T-cell (primary cell): ENCODE results near the gene MYO10. TPM values are rescaled to one million over a fixed set of nuclear protein-coding genes. Genes with fewer than 3 reads are reported as not detected.

Source experiments
- ATAC-seq, 4 experiments: fragments of 200-7000 bp in 3 of 4; fragments of 150-1000 bp in 1 of 4; cut with Tn5 transposase; replicated peaks in 1 of 4; 1 replicate in 3 of 4; 2 replicates in 1 of 4; pipeline ENCODE4 v1.10.0; 2021; ENCODE audit warnings: moderate library complexity in 3 of 4, mild to moderate bottlenecking in 2 of 4, moderate number of reproducible peaks in 1 of 4
- CTCF ChIA-PET, 2 donors: fragments of 300-600 bp; sonication (Branson Sonifier 250); formaldehyde crosslinking; loops; one replicate each; lab custom pipeline; 2022; ENCODE audit warnings: antibody characterized with exemption in 2 of 2; lab: Charles Lee
- POLR2A ChIA-PET, 2 donors: fragments of 300-600 bp; sonication (Branson Sonifier 250); formaldehyde crosslinking; loops; one replicate each; lab custom pipeline; 2022; ENCODE audit warnings: antibody characterized with exemption in 2 of 2; lab: Charles Lee
- DNase-seq, 35 experiments: peaks; one replicate each; pipeline versions ENCODE4 v3.0.0 to v3.0.0-alpha.2; 2013 to 2023
- H3K27ac ChIP-seq: one replicate; pipeline ENCODE4 v1.5.1; 2013; ENCODE audit warnings: low read length
- H3K27me3 ChIP-seq, 2 experiments: replicated peaks in 1 of 2; 1 replicate in 1 of 2; 2 replicates in 1 of 2; pipeline versions ENCODE4 v1.6.1 to v1.7.0; 2013; ENCODE audit warnings: low read length in 1 of 2, mixed read lengths in 1 of 2; ENCODE audit not compliant: control insufficient read depth in 2 of 2, insufficient read depth in 2 of 2; ENCODE audit errors: extremely low read depth in 1 of 2
- H3K36me3 ChIP-seq, 2 donors: 1 replicate in 1 of 2; 2 replicates in 1 of 2; pipeline versions ENCODE4 v1.6.1 to v1.7.0; 2013; ENCODE audit warnings: low read length in 1 of 2; ENCODE audit not compliant: control insufficient read depth in 2 of 2, insufficient read depth in 1 of 2; ENCODE audit errors: extremely low read depth in 1 of 2
- H3K4me1 ChIP-seq, 2 experiments: 1 replicate in 1 of 2; 2 replicates in 1 of 2; pipeline versions ENCODE4 v1.6.1 to v1.7.0; 2013; ENCODE audit warnings: low read length in 2 of 2, mixed read lengths in 1 of 2; ENCODE audit not compliant: insufficient read depth in 2 of 2, control insufficient read depth in 1 of 2; ENCODE audit errors: extremely low read depth in 1 of 2
- H3K4me3 ChIP-seq, 2 donors: 1 replicate in 1 of 2; 2 replicates in 1 of 2; pipeline versions ENCODE4 v1.5.1 to v1.7.0; 2013; ENCODE audit warnings: mild to moderate bottlenecking in 2 of 2, low read length in 1 of 2, moderate library complexity in 1 of 2; ENCODE audit not compliant: control insufficient read depth in 1 of 2; ENCODE audit errors: extremely low read depth in 1 of 2
- H3K9me3 ChIP-seq: 2 replicates; pipeline ENCODE4 v1.7.0; 2013
- H3K27ac Mint-ChIP-seq, 2 donors: one replicate each; pipeline ENCODE4 v1.8.0; 2020 to 2021; ENCODE audit warnings: mild to moderate bottlenecking in 2 of 2, mixed read lengths in 2 of 2
- H3K27me3 Mint-ChIP-seq, 2 donors: one replicate each; pipeline ENCODE4 v1.8.0; 2021 to 2022; ENCODE audit warnings: mixed read lengths in 2 of 2
- H3K36me3 Mint-ChIP-seq: one replicate; pipeline ENCODE4 v1.8.0; 2021; ENCODE audit warnings: mixed read lengths
- H3K4me1 Mint-ChIP-seq, 3 donors: one replicate each; pipeline ENCODE4 v1.8.0; 2020 to 2022; ENCODE audit warnings: mixed read lengths in 3 of 3, mild to moderate bottlenecking in 1 of 3
- H3K4me3 Mint-ChIP-seq, 3 donors: one replicate each; pipeline ENCODE4 v1.8.0; 2020 to 2022; ENCODE audit warnings: mild to moderate bottlenecking in 3 of 3, mixed read lengths in 3 of 3, moderate library complexity in 3 of 3
- H3K9me3 Mint-ChIP-seq, 3 donors: one replicate each; pipeline ENCODE4 v1.8.0; 2020 to 2022; ENCODE audit warnings: mixed read lengths in 3 of 3
- WGBS: methylation state at CpG from one replicate; pipeline ENCODE4 v1.1.5; 2013; ENCODE audit warnings: missing lambda C conversion rate; ENCODE audit not compliant: insufficient coverage; 5-methylcytosine and 5-hydroxymethylcytosine counted together
- total RNA-seq, 35 experiments: library from RNA in 6 of 35; stranded (reverse) in 6 of 35; fragments of 120-200 nt in 1 of 35; gene quantifications; one replicate each; pipeline versions ENCODE4 v1.2.1 to v1.2.4 and lab custom pipeline; 2013 to 2026

Gene MYO10
- total RNA-seq, 5 donors from 2014 or later (not counting 1 experiment from before 2014, with no cell fraction given), result 0.20 to 0.47 (median 0.23) TPM; not detected in 2

DNA sequence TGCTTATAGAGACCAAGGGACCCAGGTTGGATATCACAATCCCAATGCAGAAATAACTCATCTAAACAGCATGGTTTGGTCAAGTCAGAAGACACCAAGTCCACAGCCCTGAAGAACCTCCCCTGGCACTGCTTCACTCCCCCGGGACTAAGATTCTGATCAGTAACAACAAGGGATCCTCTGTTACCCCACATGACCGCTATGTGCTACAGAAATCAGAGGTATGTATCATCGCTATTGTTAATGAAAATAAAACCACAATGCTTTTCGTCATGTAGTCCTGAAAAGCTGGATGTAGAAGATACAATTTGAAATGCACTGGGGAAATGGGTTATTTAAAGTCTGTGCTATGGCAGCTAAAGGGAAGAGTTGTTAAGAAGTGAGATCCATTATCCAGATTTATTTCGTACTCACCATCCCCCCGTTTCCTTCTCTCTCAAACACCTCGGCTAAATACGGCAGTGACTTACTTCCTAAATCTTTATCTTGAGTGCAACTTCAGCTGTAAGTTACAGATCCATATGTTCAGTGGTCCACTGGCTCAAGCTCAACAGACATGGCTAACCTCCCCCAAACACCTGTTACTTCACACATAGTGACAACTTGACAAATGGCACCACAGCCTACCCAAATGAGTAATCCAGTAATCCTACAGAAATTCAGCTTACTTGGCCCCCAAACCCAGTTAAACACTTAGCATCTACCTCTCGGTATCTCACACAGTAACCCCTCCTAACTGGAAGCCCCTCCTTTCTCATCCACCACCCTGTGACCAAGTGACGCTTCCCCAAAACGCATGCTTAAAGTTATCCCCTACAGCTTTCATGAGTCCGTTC lies 129.2 kb downstream of the MYO10 start:
- H3K27ac Mint-ChIP-seq, result no peak overlapping the region
- ChIA-PET POLR2A (no interaction called here), CTCF (no interaction called here)
- H3K9me3 Mint-ChIP-seq, result no peaks in the 10 kb centered on the region
- Histone ChIP-seq H3K4me1 (no peaks in the 10 kb centered on the region), H3K36me3 (no peaks in the 10 kb centered on the region), H3K4me3 (no peak overlapping the region), H3K27ac (no peak overlapping the region), H3K27me3 (no peaks in the 10 kb centered on the region), H3K9me3 (no peaks in the 10 kb centered on the region)
- no peak overlapping the region for H3K4me3 Mint-ChIP-seq
- WGBS, result 20% methylated on average over 7 of the region's 12 CpGs
- no peaks in the 10 kb centered on the region for H3K36me3 Mint-ChIP-seq
- no peak for DNase-seq
- peaks cover 2% of the 10 kb centered on the region in 2 donors for H3K27me3 Mint-ChIP-seq
- peaks cover 0 to 6% (median 2%) of the 10 kb centered on the region in 3 donors for H3K4me1 Mint-ChIP-seq
- ATAC-seq, result no peak

DNA sequence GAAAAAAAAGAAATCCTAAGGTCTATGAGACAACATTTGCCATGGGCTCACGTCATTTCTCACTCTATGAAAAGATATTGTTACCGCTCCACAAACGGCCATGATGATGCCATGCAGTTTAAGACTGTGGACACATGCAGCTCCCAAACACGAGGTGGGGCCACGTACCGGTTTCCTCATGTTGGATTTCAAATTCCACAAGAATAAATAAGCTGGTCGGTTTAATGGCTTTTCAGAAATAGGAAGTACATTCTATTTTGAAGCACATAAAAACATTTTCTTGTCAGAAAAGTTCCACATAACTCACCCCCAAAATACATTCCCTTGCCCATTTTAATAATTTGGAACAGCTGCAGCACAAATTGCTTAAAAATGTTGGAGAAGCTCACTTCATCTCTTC lies 130.6 kb downstream of the MYO10 start:
- H3K36me3 Mint-ChIP-seq, result no peaks in the 10 kb centered on the region
- H3K27me3 Mint-ChIP-seq, result peaks cover 2 to 4% of the 10 kb centered on the region in 2 donors
- DNase-seq, result no peak
- no peak overlapping the region for H3K4me3 Mint-ChIP-seq
- ChIA-PET POLR2A (interaction anchor here (0.6 to 0.7 kb wide), 2 partner anchors 19 to 1699 kb away, joined by 3 read pairs; no protein-coding TSS in a partner anchor), CTCF (interaction anchor here in 1 of 2 donors (0.7 kb wide), 1 partner anchor 40 kb away, joined by 6 read pairs; no protein-coding TSS in a partner anchor)
- Histone ChIP-seq H3K36me3 (no peaks in the 10 kb centered on the region), H3K4me1 (no peaks in the 10 kb centered on the region), H3K27ac (no peak overlapping the region), H3K9me3 (no peaks in the 10 kb centered on the region), H3K27me3 (no peaks in the 10 kb centered on the region), H3K4me3 (no peak overlapping the region)
- no peak overlapping the region for H3K27ac Mint-ChIP-seq
- H3K9me3 Mint-ChIP-seq, result no peaks in the 10 kb centered on the region
- ATAC-seq, result no peak
- 88% methylated on average over 3 of the region's 7 CpGs for WGBS
- H3K4me1 Mint-ChIP-seq, result peaks cover 0 to 6% (median 2%) of the 10 kb centered on the region in 3 donors

DNA sequence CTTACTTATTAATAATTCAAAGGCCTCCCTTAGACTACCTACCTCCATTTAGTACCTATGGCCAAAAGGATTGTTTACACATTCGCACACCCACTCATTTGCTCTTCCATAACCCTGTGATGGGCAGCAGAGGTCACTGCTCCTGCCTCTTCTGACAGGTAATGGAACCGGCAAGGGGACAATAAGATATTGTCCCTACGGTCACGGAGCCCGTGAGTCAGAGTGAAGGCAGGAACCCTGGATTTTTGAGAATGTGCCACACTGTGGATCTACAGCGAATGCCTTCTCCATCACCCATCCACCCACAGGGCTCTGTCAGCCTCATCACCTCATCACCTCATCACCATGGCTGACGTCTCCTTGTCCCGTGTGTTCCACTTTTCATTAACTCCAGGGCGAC lies 132.3 kb downstream of the MYO10 start:
- H3K27ac ChIP-seq, result no peak overlapping the region
- H3K9me3 Mint-ChIP-seq, result no peaks in the 10 kb centered on the region
- no peaks in the 10 kb centered on the region for H3K36me3 Mint-ChIP-seq
- H3K27me3 Mint-ChIP-seq, result peaks cover 4 to 6% of the 10 kb centered on the region in 2 donors
- H3K27me3 ChIP-seq, result no peaks in the 10 kb centered on the region
- H3K4me3 Mint-ChIP-seq, result no peak overlapping the region
- ChIA-PET CTCF (no interaction called here), POLR2A (no interaction called here)
- H3K27ac Mint-ChIP-seq, result no peak overlapping the region
- H3K4me1 ChIP-seq, result no peaks in the 10 kb centered on the region
- 93% methylated on average over 7 of the region's 9 CpGs for WGBS
- H3K4me1 Mint-ChIP-seq, result peaks cover 0 to 6% (median 2%) of the 10 kb centered on the region in 3 donors
- no peaks in the 10 kb centered on the region for H3K9me3 ChIP-seq
- H3K36me3 ChIP-seq, result no peaks in the 10 kb centered on the region
- no peak for DNase-seq
- no peak overlapping the region for H3K4me3 ChIP-seq
- ATAC-seq, result no peak

DNA sequence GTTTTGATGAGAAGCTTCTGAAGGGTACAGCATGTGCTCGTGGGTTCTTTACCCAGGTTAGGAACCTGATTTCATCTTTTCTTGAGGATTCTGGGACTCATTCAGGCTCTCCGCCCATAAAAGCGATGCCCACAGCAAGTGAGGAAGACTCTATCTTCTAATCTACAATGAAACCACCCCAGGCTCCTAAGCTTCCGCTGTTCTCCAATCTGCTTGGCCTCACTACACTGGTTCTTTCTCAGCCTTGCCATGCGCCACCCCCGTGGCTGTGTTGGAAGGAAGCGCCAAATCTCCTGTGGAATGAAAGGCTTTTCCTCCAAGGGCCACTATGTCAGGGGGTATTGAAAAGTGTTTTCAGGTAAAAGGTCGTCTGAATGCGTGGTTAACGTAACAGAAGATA lies 135.6 kb downstream of the MYO10 start:
- no peak overlapping the region for H3K27ac ChIP-seq
- DNase-seq, result no peak
- Mint-ChIP-seq H3K4me1 (no peaks in the 10 kb centered on the region), H3K4me3 (no peak overlapping the region), H3K36me3 (no peaks in the 10 kb centered on the region), H3K9me3 (no peaks in the 10 kb centered on the region), H3K27ac (no peak overlapping the region), H3K27me3 (peaks cover 4 to 8% of the 10 kb centered on the region in 2 donors)
- POLR2A ChIA-PET, result interaction anchor here in 1 of 2 donors (0.6 kb wide), 1 partner anchor 130 kb away, joined by 4 read pairs; no protein-coding TSS in a partner anchor
- WGBS, result 77% methylated on average over 2 of the region's 10 CpGs
- H3K9me3 ChIP-seq, result no peaks in the 10 kb centered on the region
- H3K4me1 ChIP-seq, result no peaks in the 10 kb centered on the region
- no peak for ATAC-seq
- no peak overlapping the region for H3K4me3 ChIP-seq
- H3K36me3 ChIP-seq, result no peaks in the 10 kb centered on the region
- H3K27me3 ChIP-seq, result no peaks in the 10 kb centered on the region
- CTCF ChIA-PET, result interaction anchor here in 1 of 2 donors (0.5 kb wide), 1 partner anchor 9 kb away, joined by 5 read pairs; no protein-coding TSS in a partner anchor

DNA sequence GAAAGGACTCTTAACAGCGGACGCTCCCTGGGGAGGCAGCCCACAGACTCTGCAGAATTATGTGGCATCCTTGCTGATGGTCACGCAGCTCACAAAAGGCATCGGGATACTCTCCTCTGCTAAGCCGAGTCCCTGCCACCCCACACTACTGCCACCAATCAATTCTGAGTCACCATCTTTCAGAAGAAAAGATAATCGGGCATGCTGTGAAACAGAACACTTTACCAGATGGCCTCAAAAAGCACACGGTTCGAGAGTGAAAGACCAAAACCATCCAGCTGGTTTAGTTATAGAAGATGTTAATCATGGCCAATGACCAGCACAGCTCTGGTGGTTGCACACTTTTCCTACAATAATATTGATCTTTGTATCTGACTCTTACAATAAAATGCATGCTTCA lies 136.3 kb downstream of the MYO10 start:
- POLR2A ChIA-PET, result no interaction called here
- Histone ChIP-seq H3K27ac (no peak overlapping the region), H3K27me3 (peaks cover 0 to 2% of the 10 kb centered on the region in 2 experiments), H3K4me1 (no peaks in the 10 kb centered on the region), H3K4me3 (no peak overlapping the region), H3K9me3 (no peaks in the 10 kb centered on the region), H3K36me3 (no peaks in the 10 kb centered on the region)
- no peak overlapping the region for H3K4me3 Mint-ChIP-seq
- ATAC-seq (no peak), DNase-seq (no peak)
- 100% methylated on average over 3 of the region's 8 CpGs for WGBS
- H3K4me1 Mint-ChIP-seq, result no peaks in the 10 kb centered on the region
- H3K9me3 Mint-ChIP-seq, result no peaks in the 10 kb centered on the region
- H3K36me3 Mint-ChIP-seq, result no peaks in the 10 kb centered on the region
- H3K27me3 Mint-ChIP-seq, result peaks cover 4 to 8% of the 10 kb centered on the region in 2 donors
- CTCF ChIA-PET, result interaction anchor here in 1 of 2 donors (0.5 kb wide), 1 partner anchor 9 kb away, joined by 5 read pairs; no protein-coding TSS in a partner anchor
- H3K27ac Mint-ChIP-seq, result no peak overlapping the region

DNA sequence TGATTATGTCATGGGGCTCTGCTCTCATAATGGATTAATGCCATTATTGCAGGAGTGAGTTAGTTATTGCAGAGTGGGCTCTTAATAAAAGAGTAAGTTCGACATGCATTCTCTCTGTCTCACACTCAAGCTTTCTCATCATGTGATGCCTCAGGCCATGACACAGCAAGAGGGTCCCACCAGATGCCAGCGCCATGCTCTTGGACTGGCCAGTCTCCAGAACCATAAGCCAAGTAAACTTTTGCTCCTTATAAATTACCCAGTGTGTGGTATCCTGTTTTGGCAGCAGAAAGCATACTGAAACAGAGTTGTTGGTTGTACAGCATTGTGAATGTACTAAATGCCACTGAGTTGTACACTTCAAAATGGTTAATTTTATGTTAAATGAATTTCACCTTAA lies 138.1 kb downstream of the MYO10 start:
- CTCF ChIA-PET, result no interaction called here
- Histone ChIP-seq H3K4me3 (no peak overlapping the region), H3K9me3 (no peaks in the 10 kb centered on the region), H3K4me1 (no peaks in the 10 kb centered on the region), H3K36me3 (no peaks in the 10 kb centered on the region), H3K27me3 (peaks cover 0 to 4% of the 10 kb centered on the region in 2 experiments), H3K27ac (no peak overlapping the region)
- DNase-seq (no peak), ATAC-seq (no peak)
- Mint-ChIP-seq H3K36me3 (no peaks in the 10 kb centered on the region), H3K9me3 (no peaks in the 10 kb centered on the region), H3K4me1 (no peaks in the 10 kb centered on the region), H3K27me3 (peaks cover 4 to 6% of the 10 kb centered on the region in 2 donors), H3K27ac (no peak overlapping the region), H3K4me3 (no peak overlapping the region)
- POLR2A ChIA-PET, result no interaction called here
- no CpG with 5 or more reads among the region's 2 CpGs for WGBS
